H1 (cell line): ENCODE data around the gene MYADM. TPM values are rescaled to one million over a fixed set of nuclear protein-coding genes. Genes with fewer than 3 reads are reported as not detected.

Experiments used
- CTCF ChIA-PET: fragments of 300-600 bp; sonication (Branson Sonifier 250); formaldehyde crosslinking; loops from one replicate; lab custom pipeline; 2021; ENCODE audit not compliant: partially characterized antibody; lab: Charles Lee
- POLR2A ChIA-PET: fragments of 300-600 bp; sonication (Branson Sonifier 250); formaldehyde crosslinking; loops from one replicate; lab custom pipeline; 2021; ENCODE audit warnings: inconsistent platforms; ENCODE audit not compliant: partially characterized antibody; lab: Charles Lee
- DNase-seq, 2 experiments: peaks; one replicate each; pipeline versions ENCODE4 v3.0.0 to v3.0.0-alpha.2; 2010 to 2022; ENCODE audit warnings: low spot score in 2 of 2, low read depth in 1 of 2, mixed read lengths in 1 of 2
- FAIRE-seq: peaks from 2 replicates; lab custom pipeline; 2011; peaks lifted over from hg19 to GRCh38; lab: Jason Lieb, UNC
- H2AFZ ChIP-seq: 2 replicates; pipeline ENCODE4 v1.8.1; 2012; ENCODE audit warnings: low read length, inconsistent platforms
- H2AK5ac ChIP-seq: 2 replicates; pipeline ENCODE4 v1.6.1; 2013; ENCODE audit warnings: low read depth, low read length
- H2BK120ac ChIP-seq: replicated peaks from 2 replicates; pipeline ENCODE3; 2013; ENCODE audit warnings: low read depth, low read length, inconsistent platforms
- H2BK12ac ChIP-seq: 2 replicates; pipeline ENCODE4 v1.6.1; 2013; ENCODE audit warnings: low read depth, low read length
- H2BK15ac ChIP-seq: 2 replicates; pipeline ENCODE4 v1.6.1; 2013; ENCODE audit warnings: low read length
- H2BK20ac ChIP-seq: 2 replicates; pipeline ENCODE4 v1.6.1; 2013; ENCODE audit warnings: low read length
- H2BK5ac ChIP-seq: 2 replicates; pipeline ENCODE4 v1.6.1; 2013; ENCODE audit warnings: low read depth, low read length
- H3K14ac ChIP-seq: 2 replicates; pipeline ENCODE4 v1.6.1; 2013; ENCODE audit warnings: inconsistent platforms; ENCODE audit not compliant: insufficient read length
- H3K18ac ChIP-seq: 2 replicates; pipeline ENCODE4 v1.6.1; 2013; ENCODE audit warnings: low read length; ENCODE audit errors: extremely low read depth
- H3K23ac ChIP-seq: 2 replicates; pipeline ENCODE4 v1.6.1; 2013; ENCODE audit warnings: inconsistent platforms; ENCODE audit not compliant: insufficient read length
- H3K23me2 ChIP-seq: 2 replicates; pipeline ENCODE4 v1.6.1; 2013; ENCODE audit warnings: low read depth, low read length
- H3K27ac ChIP-seq: 2 replicates; pipeline ENCODE4 v1.6.1; 2011; ENCODE audit warnings: low read depth, low read length, inconsistent platforms
- H3K27me3 ChIP-seq, 4 experiments: replicated peaks in 1 of 4; 1 replicate in 1 of 4; 2 replicates in 3 of 4; pipeline versions ENCODE4 v1.6.1 to v1.8.1; 2011 to 2013; ENCODE audit warnings: low read length in 3 of 4, mild to moderate bottlenecking in 3 of 4, inconsistent platforms in 2 of 4, mixed read lengths in 2 of 4, moderate library complexity in 1 of 4; ENCODE audit not compliant: control insufficient read depth in 3 of 4, insufficient read depth in 3 of 4; ENCODE audit errors: extremely low read depth in 1 of 4
- H3K36me3 ChIP-seq, 4 experiments: 2 replicates each; pipeline versions ENCODE4 v1.6.1 to v1.8.1; 2011 to 2013; ENCODE audit warnings: mild to moderate bottlenecking in 4 of 4, low read length in 3 of 4, moderate library complexity in 2 of 4, control low read depth in 1 of 4, inconsistent platforms in 1 of 4; ENCODE audit not compliant: insufficient read depth in 4 of 4, control insufficient read depth in 2 of 4
- H3K4ac ChIP-seq: replicated peaks from 2 replicates; pipeline ENCODE3; 2013; ENCODE audit warnings: low read length, low read depth, mixed read lengths, inconsistent platforms; ENCODE audit not compliant: insufficient read length
- H3K4me1 ChIP-seq, 4 experiments: replicated peaks in 1 of 4; 1 replicate in 1 of 4; 2 replicates in 3 of 4; pipeline versions ENCODE4 v1.6.1 to v1.8.1; 2011 to 2013; ENCODE audit warnings: low read length in 3 of 4, inconsistent platforms in 2 of 4, mixed read lengths in 1 of 4; ENCODE audit not compliant: insufficient read depth in 4 of 4, control insufficient read depth in 3 of 4
- H3K4me2 ChIP-seq, 2 experiments: 2 replicates each; pipeline versions ENCODE4 v1.6.1 to v1.8.1; 2011 to 2013; ENCODE audit warnings: low read depth in 2 of 2, low read length in 2 of 2, control low read depth in 1 of 2, inconsistent platforms in 1 of 2, mild to moderate bottlenecking in 1 of 2; ENCODE audit not compliant: insufficient read depth in 1 of 2
- H3K4me3 ChIP-seq, 4 experiments: fragments of 200-600, 300-600 bp in 1 of 4; sonication (generic), shearing (Covaris generic), sonication (Bioruptor Twin) in 1 of 4; 2 replicates each; pipeline versions ENCODE4 v1.5.1 to v1.8.1; 2011 to 2016; ENCODE audit warnings: low read length in 4 of 4, low read depth in 3 of 4, control low read depth in 2 of 4, inconsistent platforms in 2 of 4, mild to moderate bottlenecking in 2 of 4, mixed read lengths in 1 of 4, moderate library complexity in 1 of 4; ENCODE audit not compliant: insufficient read depth in 2 of 4; ENCODE audit errors: extremely low read depth in 1 of 4
- H3K56ac ChIP-seq: replicated peaks from 2 replicates; pipeline ENCODE3; 2013; ENCODE audit warnings: low read depth, mild to moderate bottlenecking, mixed read lengths, low read length, inconsistent platforms; ENCODE audit not compliant: insufficient read length
- H3K79me1 ChIP-seq: 2 replicates; pipeline ENCODE4 v1.6.1; 2013; ENCODE audit warnings: low read depth, low read length, control low read depth
- H3K79me2 ChIP-seq, 2 experiments: 2 replicates each; pipeline versions ENCODE4 v1.6.1 to v1.8.1; 2012 to 2013; ENCODE audit warnings: low read length in 2 of 2, mild to moderate bottlenecking in 2 of 2, inconsistent platforms in 1 of 2; ENCODE audit not compliant: insufficient read depth in 2 of 2, control insufficient read depth in 1 of 2
- H3K9ac ChIP-seq, 4 experiments: replicated peaks in 1 of 4; 1 replicate in 1 of 4; 2 replicates in 3 of 4; pipeline versions ENCODE4 v1.6.1 to v1.8.1; 2011 to 2013; ENCODE audit warnings: low read depth in 3 of 4, low read length in 3 of 4, control low read depth in 2 of 4, mild to moderate bottlenecking in 2 of 4, moderate library complexity in 2 of 4, inconsistent platforms in 1 of 4; ENCODE audit errors: extremely low read depth in 1 of 4
- H3K9me3 ChIP-seq, 2 experiments: 2 replicates each; pipeline versions ENCODE4 v1.6.1 to v1.8.1; 2012 to 2013; ENCODE audit warnings: mild to moderate bottlenecking in 2 of 2, moderate library complexity in 2 of 2, control low read depth in 1 of 2, inconsistent platforms in 1 of 2, low read depth in 1 of 2, low read length in 1 of 2, mixed read lengths in 1 of 2; ENCODE audit not compliant: insufficient read depth in 2 of 2
- H4K20me1 ChIP-seq, 2 experiments: replicated peaks in 1 of 2; 2 replicates each; pipeline versions ENCODE3 to v1.8.1; 2011 to 2013; ENCODE audit warnings: inconsistent platforms in 2 of 2, low read length in 2 of 2, mild to moderate bottlenecking in 1 of 2; ENCODE audit not compliant: insufficient read depth in 2 of 2, control insufficient read depth in 1 of 2
- H4K5ac ChIP-seq: 2 replicates; pipeline ENCODE4 v1.6.1; 2013; ENCODE audit warnings: low read length, low read depth, mixed read lengths, inconsistent platforms; ENCODE audit not compliant: insufficient read length
- H4K8ac ChIP-seq: 2 replicates; pipeline ENCODE4 v1.8.0; 2013; ENCODE audit warnings: mild to moderate bottlenecking, moderate library complexity, low read length, inconsistent platforms; ENCODE audit not compliant: insufficient read depth; ENCODE audit errors: extremely low read depth
- H4K91ac ChIP-seq: replicated peaks from 2 replicates; pipeline ENCODE3; 2013; ENCODE audit warnings: low read length, mixed read lengths, inconsistent platforms; ENCODE audit not compliant: insufficient read length
- BCL11A ChIP-seq, 2 experiments: IDR thresholded peaks; one replicate each; pipeline ENCODE4 v1.6.1; 2011; ENCODE audit warnings: low read depth in 2 of 2, low read length in 2 of 2, mild to moderate bottlenecking in 2 of 2
- CBX5 ChIP-seq: fragments of 300-800, 300-1000 bp; sonication (generic); IDR thresholded peaks from 2 replicates; pipeline ENCODE4 v1.7.1; 2016; ENCODE audit warnings: antibody characterized with exemption, low read length, low read depth
- JUN ChIP-seq: IDR thresholded peaks from 2 replicates; pipeline ENCODE4 v1.6.1; 2011; ENCODE audit warnings: low read depth, mild to moderate bottlenecking, improper control_type of control experiment, low read length
- KDM1A ChIP-seq: fragments of 200-600, 300-600 bp; sonication (generic); IDR thresholded peaks from 2 replicates; pipeline ENCODE4 v1.7.1; 2016; ENCODE audit warnings: mild to moderate bottlenecking, low read length, borderline replicate concordance
- PHF8 ChIP-seq: fragments of 200-600 bp; sonication (generic); conservative IDR thresholded peaks from 2 replicates; pipeline ENCODE4 v1.7.1; 2012; ENCODE audit warnings: low read depth, mild to moderate bottlenecking, inconsistent platforms, low read length, moderate library complexity
- RBBP5 ChIP-seq: IDR thresholded peaks from 2 replicates; pipeline ENCODE4 v1.7.1; 2012; ENCODE audit warnings: low read depth, mild to moderate bottlenecking, inconsistent platforms, low read length, moderate library complexity, borderline replicate concordance
- TCF12 ChIP-seq: IDR thresholded peaks from 2 replicates; pipeline ENCODE4 v1.6.1; 2011; ENCODE audit warnings: low read depth, mild to moderate bottlenecking, low read length
- TEAD4 ChIP-seq: IDR thresholded peaks from 2 replicates; pipeline ENCODE4 v1.6.1; 2012; ENCODE audit warnings: low read depth, low read length, inconsistent platforms, mixed read lengths
- WGBS, 2 experiments: shearing (Covaris generic) in 1 of 2; methylation state at CpG; one replicate each; pipeline versions ENCODE4 v1.1.6 to v1.1.7; 2013 to 2015; ENCODE audit warnings: low lambda C conversion rate in 2 of 2, mixed read lengths in 2 of 2, inconsistent platforms in 1 of 2, low coverage in 1 of 2, missing lambda C conversion rate in 1 of 2; ENCODE audit not compliant: insufficient replicate concordance in 2 of 2, insufficient coverage in 1 of 2, insufficient read length in 1 of 2; ENCODE audit errors: extremely low coverage in 1 of 2, missing lambda C conversion rate in 1 of 2; 5-methylcytosine and 5-hydroxymethylcytosine counted together
- polyA plus RNA-seq, 7 experiments: library from polyadenylated mRNA; depleted of rRNA in 3 of 7; stranded (reverse) in 5 of 7; unstranded in 2 of 7; fragments of >200 nt in 5 of 7; fragments of 200-250 nt in 2 of 7; gene quantifications; 1 replicate in 5 of 7; 2 replicates in 1 of 7; 4 replicates in 1 of 7; pipeline versions ENCODE4 v1.2.1 to v1.2.3, GENCODE V29; 2011 to 2013; ENCODE audit warnings: missing spikeins in 2 of 7, mixed read lengths in 2 of 7
- total RNA-seq: library from RNA; stranded (reverse); fragmentation: NEBNext Ultra II Directional; extraction: Animal tissue kit (Norgen Biotek cat#: 25700); gene quantifications from 2 replicates; pipeline ENCODE4 v1.2.1, GENCODE V29; 2021
- TF ChIP-seq, protein P1 (sequence below): IDR thresholded peaks from 2 replicates; pipeline ENCODE4 v1.6.1; 2011; ENCODE audit warnings: low read length, improper control_type of control experiment
- TF ChIP-seq, protein P2 (sequence below): IDR thresholded peaks from 2 replicates; pipeline ENCODE4 v1.6.1; 2012; ENCODE audit warnings: low read length, inconsistent platforms

Gene MYADM
- total and polyA plus RNA-seq, 2 of the 8 experiments (the other 6 are each of a cell fraction or from before 2014, with no cell fraction given), result 70.1 to 74.2 TPM

GRCh38 chr19:53866865-53867224 is 838 bp upstream of the MYADM start:
- H4K20me1 ChIP-seq, result peaks cover 4% of the 10 kb centered on the region in 2 experiments
- H3K4me2 ChIP-seq, result peak overlapping the region; percentile 69 to 87
- H3K9ac ChIP-seq, result peak overlapping the region; percentile 66 to 85 (median 84)
- POLR2A ChIA-PET, result interaction anchor here (0.8 to 7.1 kb wide), 20 partner anchors 11 to 228 kb away, joined by 3 to 137 read pairs (median 6); partner anchors contain the start of genes CACNG8 and PRKCG
- peak overlapping the region; percentile 87 for H4K91ac ChIP-seq
- H4K8ac ChIP-seq, result peak overlapping the region; percentile 96; the same call in 1 of the 2 replicates
- H3K36me3 ChIP-seq, result no peaks in the 10 kb centered on the region; a peak in 2 of 8 replicates
- H3K79me1 ChIP-seq, result peaks cover 6% of the 10 kb centered on the region; the same call in 1 of the 2 replicates
- H2BK12ac ChIP-seq, result peak overlapping the region; percentile 99
- no peaks in the 10 kb centered on the region for H3K27me3 ChIP-seq
- H2AK5ac ChIP-seq, result no peak overlapping the region; the same call in 1 of the 2 replicates
- H3K18ac ChIP-seq, result 0 out of 2 replicates have a peak overlapping the region, but pooled peaks have one; percentile 99
- peaks cover 0 to 13% (median 8%) of the 10 kb centered on the region in 4 experiments; a peak in 6 of 7 replicates for H3K4me1 ChIP-seq
- peak overlapping the region; percentile 78 for H4K5ac ChIP-seq
- FAIRE-seq (no peak), DNase-seq (no peak)
- H2BK20ac ChIP-seq, result no peak overlapping the region
- H3K4me3 ChIP-seq, result peak overlapping the region; percentile 49 to 76 (median 62)
- CTCF ChIA-PET, result interaction anchor here (0.9 to 5.1 kb wide), 8 partner anchors 11 to 74 kb away, joined by 3 to 23 read pairs (median 6); no protein-coding TSS in a partner anchor
- H3K23me2 ChIP-seq, result peaks cover 16% of the 10 kb centered on the region; the same call in 1 of the 2 replicates
- peak overlapping the region; percentile 80 for H2BK120ac ChIP-seq
- no peak overlapping the region for H3K14ac ChIP-seq
- WGBS, 2 experiments, result 5% methylated on average over 12 of the region's 14 CpGs; no CpG with 5 or more reads in 1 of the 2 experiments
- no peak overlapping the region for H3K23ac ChIP-seq
- H3K56ac ChIP-seq, result peak overlapping the region; percentile 79
- H3K27ac ChIP-seq, result peak overlapping the region; percentile 96
- no peak overlapping the region for H2AFZ ChIP-seq
- peaks cover 0 to 15% of the 10 kb centered on the region in 2 experiments; a peak in 1 of 4 replicates for H3K79me2 ChIP-seq
- no peaks in the 10 kb centered on the region for H3K9me3 ChIP-seq
- H3K4ac ChIP-seq, result no peak overlapping the region
- peak overlapping the region; percentile 99 for H2BK5ac ChIP-seq
- H2BK15ac ChIP-seq, result no peak overlapping the region
- TF ChIP-seq PHF8 (peak; percentile 52; the same call in 1 of the 2 replicates), RBBP5 (peak; percentile 74), TEAD4 (peak; percentile 94), CBX5 (no peak), TCF12 (no peak), KDM1A (peak; percentile 59; the same call in 1 of the 2 replicates), BCL11A (IDR thresholded peaks at IDR 0.05; ENCODE audit: low read depth in 2 of 2, low read length in 2 of 2) (no peak), JUN (no peak)
- TF ChIP-seq, protein P1, sequence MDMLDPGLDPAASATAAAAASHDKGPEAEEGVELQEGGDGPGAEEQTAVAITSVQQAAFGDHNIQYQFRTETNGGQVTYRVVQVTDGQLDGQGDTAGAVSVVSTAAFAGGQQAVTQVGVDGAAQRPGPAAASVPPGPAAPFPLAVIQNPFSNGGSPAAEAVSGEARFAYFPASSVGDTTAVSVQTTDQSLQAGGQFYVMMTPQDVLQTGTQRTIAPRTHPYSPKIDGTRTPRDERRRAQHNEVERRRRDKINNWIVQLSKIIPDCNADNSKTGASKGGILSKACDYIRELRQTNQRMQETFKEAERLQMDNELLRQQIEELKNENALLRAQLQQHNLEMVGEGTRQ, result no peak
- TF ChIP-seq, protein P2, sequence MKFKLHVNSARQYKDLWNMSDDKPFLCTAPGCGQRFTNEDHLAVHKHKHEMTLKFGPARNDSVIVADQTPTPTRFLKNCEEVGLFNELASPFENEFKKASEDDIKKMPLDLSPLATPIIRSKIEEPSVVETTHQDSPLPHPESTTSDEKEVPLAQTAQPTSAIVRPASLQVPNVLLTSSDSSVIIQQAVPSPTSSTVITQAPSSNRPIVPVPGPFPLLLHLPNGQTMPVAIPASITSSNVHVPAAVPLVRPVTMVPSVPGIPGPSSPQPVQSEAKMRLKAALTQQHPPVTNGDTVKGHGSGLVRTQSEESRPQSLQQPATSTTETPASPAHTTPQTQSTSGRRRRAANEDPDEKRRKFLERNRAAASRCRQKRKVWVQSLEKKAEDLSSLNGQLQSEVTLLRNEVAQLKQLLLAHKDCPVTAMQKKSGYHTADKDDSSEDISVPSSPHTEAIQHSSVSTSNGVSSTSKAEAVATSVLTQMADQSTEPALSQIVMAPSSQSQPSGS, result no peak
